Tibial nerve (tissue), 4 donors: ENCODE data around the gene C17orf75. TPM values are rescaled to one million over a fixed set of nuclear protein-coding genes. Genes with fewer than 3 reads are reported as not detected.

Experiments
- DNase-seq, 2 donors: peaks; one replicate each; pipeline ENCODE4 v3.0.0-alpha.2; 2019; ENCODE audit warnings: low spot score in 2 of 2
- H3K27ac ChIP-seq, 4 donors: fragments of 200-600 bp; sonication (generic) in 3 of 4; one replicate each; pipeline ENCODE4 v1.5.1; 2017 to 2019; ENCODE audit warnings: mild to moderate bottlenecking in 1 of 4
- H3K27me3 ChIP-seq, 2 donors: fragments of 200-600 bp; sonication (generic) in 1 of 2; one replicate each; pipeline versions ENCODE4 v1.5.1 to v1.6.0; 2017 to 2019
- H3K36me3 ChIP-seq, 3 donors: fragments of 200-600 bp; sonication (generic); one replicate each; pipeline ENCODE4 v1.5.1; 2018 to 2019
- H3K4me1 ChIP-seq, 4 donors: fragments of 200-600 bp; sonication (generic) in 3 of 4; one replicate each; pipeline ENCODE4 v1.5.1; 2017 to 2019
- H3K4me3 ChIP-seq, 4 donors: fragments of 200-600 bp; sonication (generic) in 3 of 4; one replicate each; pipeline ENCODE4 v1.5.1; 2017 to 2019; ENCODE audit warnings: mild to moderate bottlenecking in 1 of 4, moderate library complexity in 1 of 4
- H3K9me3 ChIP-seq, 4 donors: fragments of 200-600 bp; sonication (generic) in 3 of 4; one replicate each; pipeline ENCODE4 v1.5.1; 2017 to 2019
- CTCF ChIP-seq, 5 experiments: fragments of 200-600 bp in 3 of 5; fragments of 450-650 bp in 2 of 5; sonication (generic) in 3 of 5; IDR thresholded peaks; one replicate each; pipeline ENCODE4 v1.5.1; 2016 to 2019; ENCODE audit warnings: antibody characterized with exemption in 5 of 5, mild to moderate bottlenecking in 3 of 5, moderate library complexity in 2 of 5
- EP300 ChIP-seq, 2 donors: sonication (generic); formaldehyde crosslinking; IDR thresholded peaks; one replicate each; pipeline ENCODE4 v1.6.1; 2017; ENCODE audit warnings: antibody characterized with exemption in 2 of 2, mild to moderate bottlenecking in 1 of 2
- POLR2A ChIP-seq, 2 donors: fragments of 450-650 bp; IDR thresholded peaks; one replicate each; pipeline ENCODE4 v1.6.1; 2017; ENCODE audit warnings: antibody characterized with exemption in 2 of 2, mild to moderate bottlenecking in 2 of 2, moderate library complexity in 2 of 2
- WGBS, 2 donors: methylation state at CpG; one replicate each; pipeline ENCODE4 v1.1.5; 2018; 5-methylcytosine and 5-hydroxymethylcytosine counted together
- total RNA-seq, 4 donors: library from RNA; depleted of rRNA; stranded (reverse); fragments of >200 nt; gene quantifications; one replicate each; pipeline ENCODE4 v1.1.0, GENCODE V29; 2016

Gene C17orf75
- total RNA-seq, 4 donors from 2014 or later = 5.9 to 20.2 (median 16.8) TPM

- Histone ChIP-seq H3K4me1 (no peaks in the 10 kb centered on the region), H3K27ac (no peak overlapping the region), H3K27me3 (no peaks in the 10 kb centered on the region), H3K9me3 (no peaks in the 10 kb centered on the region), H3K36me3 (peaks cover 0 to 51% (median 4%) of the 10 kb centered on the region in 3 donors), H3K4me3 (no peak overlapping the region)
- TF ChIP-seq POLR2A (IDR thresholded peaks at IDR 0.05) (no peak), CTCF (IDR thresholded peaks at IDR 0.05) (no peak), EP300 (IDR thresholded peaks at IDR 0.05) (no peak)
- WGBS, 2 donors = 70 to 74% methylated on average over 7 of the region's 7 CpGs
- no peak for DNase-seq
These were observed 43.1 kb upstream of the C17orf75 start for GRCh38 chr17:32385121-32385520.

GRCh38 chr17:32383926-32384434 lies 42.0 kb upstream of the C17orf75 start:
- Histone ChIP-seq H3K27ac (no peak overlapping the region), H3K4me1 (no peaks in the 10 kb centered on the region), H3K9me3 (no peaks in the 10 kb centered on the region), H3K4me3 (no peak overlapping the region), H3K36me3 (peaks cover 0 to 55% (median 4%) of the 10 kb centered on the region in 3 donors), H3K27me3 (no peaks in the 10 kb centered on the region)
- no peak for TF ChIP-seq CTCF (IDR thresholded peaks at IDR 0.05)
- no peak for TF ChIP-seq POLR2A (IDR thresholded peaks at IDR 0.05)
- no peak for TF ChIP-seq EP300 (IDR thresholded peaks at IDR 0.05)
- WGBS, 2 donors = 95% methylated on average over 1 of the region's 1 CpG
- DNase-seq = no peak

DNA sequence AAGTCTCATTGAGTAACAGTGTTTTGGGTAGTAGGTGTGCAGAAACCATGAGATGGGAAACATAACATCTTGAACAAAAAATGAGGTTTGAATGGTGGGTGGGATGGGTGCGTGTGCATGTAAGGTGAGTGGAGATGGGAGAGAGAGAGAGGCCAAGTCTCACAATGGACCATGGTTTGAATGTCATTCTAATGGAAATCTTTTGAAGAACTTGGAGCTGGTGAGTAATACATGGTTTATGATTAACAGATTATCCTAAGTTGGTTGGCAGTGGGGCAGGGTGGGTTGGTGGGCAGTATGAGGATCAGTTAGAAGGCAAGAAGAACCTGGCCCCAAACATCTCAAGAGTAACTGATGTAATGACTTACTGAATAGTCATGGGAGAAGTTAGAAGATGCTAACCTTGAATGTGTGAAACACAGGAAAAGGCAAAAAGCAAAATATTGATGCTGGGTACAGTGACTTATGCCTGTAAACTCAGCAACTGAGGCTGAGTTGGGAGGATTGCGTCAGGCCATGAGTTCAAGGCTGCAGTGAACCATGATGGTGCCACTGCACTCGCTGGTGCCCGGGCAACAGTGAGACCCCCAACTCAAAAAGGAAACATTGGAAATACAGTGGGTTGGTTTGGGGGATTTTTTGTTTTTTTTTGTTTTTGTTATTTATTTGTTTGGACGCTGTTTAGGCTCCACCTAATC lies 40.7 kb upstream of the C17orf75 start:
- H3K4me1 ChIP-seq = no peaks in the 10 kb centered on the region
- no peaks in the 10 kb centered on the region for H3K27me3 ChIP-seq
- 96 to 97% methylated on average over 5 of the region's 5 CpGs for WGBS, 2 donors
- H3K36me3 ChIP-seq = peaks cover 0 to 57% (median 4%) of the 10 kb centered on the region in 3 donors
- no peak overlapping the region for H3K27ac ChIP-seq
- DNase-seq = no peak
- H3K9me3 ChIP-seq = no peaks in the 10 kb centered on the region
- H3K4me3 ChIP-seq = no peak overlapping the region
- TF ChIP-seq EP300 (IDR thresholded peaks at IDR 0.05) = no peak
- no peak for TF ChIP-seq CTCF (IDR thresholded peaks at IDR 0.05)
- no peak for TF ChIP-seq POLR2A (IDR thresholded peaks at IDR 0.05)

GRCh38 chr17:32370426-32370825 lies 28.5 kb upstream of the C17orf75 start:
- Histone ChIP-seq H3K27me3 (no peaks in the 10 kb centered on the region), H3K27ac (no peak overlapping the region), H3K4me1 (no peaks in the 10 kb centered on the region), H3K9me3 (no peaks in the 10 kb centered on the region), H3K4me3 (no peak overlapping the region), H3K36me3 (peaks cover 7 to 94% (median 31%) of the 10 kb centered on the region in 3 donors)
- TF ChIP-seq EP300 (IDR thresholded peaks at IDR 0.05) = no peak
- TF ChIP-seq POLR2A (IDR thresholded peaks at IDR 0.05) = no peak
- no peak for TF ChIP-seq CTCF (IDR thresholded peaks at IDR 0.05)
- no peak for DNase-seq
- WGBS, 2 donors = 68 to 77% methylated on average over 1 of the region's 1 CpG

DNA sequence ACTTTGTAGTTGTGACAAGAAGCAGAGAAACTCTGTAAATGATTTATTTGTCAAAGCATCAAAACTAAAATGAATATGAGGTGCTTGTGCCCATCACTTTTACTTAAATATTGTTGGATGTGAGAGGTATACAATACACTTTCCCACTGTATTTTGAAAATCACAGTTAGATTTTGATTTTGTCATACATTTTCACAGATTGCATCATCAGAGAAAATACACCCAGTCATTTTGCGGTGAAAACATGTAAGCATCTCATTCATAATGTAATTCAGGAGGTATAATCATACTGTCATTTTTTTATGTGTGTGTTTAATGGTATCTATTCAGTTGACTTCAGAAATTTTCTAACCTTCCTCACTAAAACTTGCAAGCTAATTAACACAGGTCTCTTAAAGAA lies 19.3 kb upstream of the C17orf75 start:
- no peaks in the 10 kb centered on the region for H3K9me3 ChIP-seq
- peaks cover 3 to 91% (median 38%) of the 10 kb centered on the region in 3 donors for H3K36me3 ChIP-seq
- H3K27me3 ChIP-seq = no peaks in the 10 kb centered on the region
- DNase-seq = no peak
- H3K27ac ChIP-seq = no peak overlapping the region
- peaks cover 0 to 31% (median 3%) of the 10 kb centered on the region in 4 donors for H3K4me1 ChIP-seq
- WGBS, 2 donors = 92 to 97% methylated on average over 1 of the region's 1 CpG
- TF ChIP-seq POLR2A (IDR thresholded peaks at IDR 0.05) = no peak
- TF ChIP-seq EP300 (IDR thresholded peaks at IDR 0.05) = no peak
- no peak for TF ChIP-seq CTCF (IDR thresholded peaks at IDR 0.05)
- H3K4me3 ChIP-seq = no peak overlapping the region
